Mesendoderm (in vitro differentiated cells): ENCODE measurements around the gene PPP6R3.

ENCODE experiments used
- DNase-seq: peaks from one replicate; pipeline ENCODE4 v3.0.0; 2013
- H2AK5ac ChIP-seq: 2 replicates; pipeline ENCODE4 v1.6.1; 2013; ENCODE audit warnings: low read length, inconsistent platforms
- H2BK120ac ChIP-seq: 2 replicates; pipeline ENCODE4 v1.6.1; 2013; ENCODE audit warnings: low read depth, mild to moderate bottlenecking, low read length, moderate library complexity, mixed read lengths
- H2BK15ac ChIP-seq: replicated peaks from 2 replicates; pipeline ENCODE4 v1.6.1; 2013; ENCODE audit warnings: low read depth, mild to moderate bottlenecking, moderate library complexity
- H2BK5ac ChIP-seq: 2 replicates; pipeline ENCODE4 v1.6.1; 2013; ENCODE audit warnings: low read length, inconsistent platforms
- H3K18ac ChIP-seq: 2 replicates; pipeline ENCODE4 v1.6.1; 2013; ENCODE audit warnings: mild to moderate bottlenecking, low read length, mixed read lengths
- H3K23ac ChIP-seq: one replicate; pipeline ENCODE4 v1.6.1; 2013; ENCODE audit warnings: low read length
- H3K27ac ChIP-seq: 2 replicates; pipeline ENCODE4 v1.5.1; 2013; ENCODE audit warnings: low read depth, mild to moderate bottlenecking, inconsistent platforms, low read length, moderate library complexity
- H3K27me3 ChIP-seq: 2 replicates; pipeline ENCODE4 v1.6.1; 2013; ENCODE audit warnings: low read length, control low read depth, mild to moderate bottlenecking, inconsistent platforms; ENCODE audit not compliant: insufficient read depth, poor library complexity
- H3K36me3 ChIP-seq: 2 replicates; pipeline ENCODE4 v1.6.1; 2013; ENCODE audit warnings: low read length, inconsistent platforms; ENCODE audit not compliant: control insufficient read depth, insufficient read depth
- H3K4ac ChIP-seq: one replicate; pipeline ENCODE4 v1.6.1; 2013; ENCODE audit warnings: low read depth, mild to moderate bottlenecking, low read length, moderate library complexity
- H3K4me1 ChIP-seq: 2 replicates; pipeline ENCODE4 v1.6.1; 2013; ENCODE audit warnings: low read depth, low read length, inconsistent platforms; ENCODE audit not compliant: control insufficient read depth
- H3K4me2 ChIP-seq: 2 replicates; pipeline ENCODE4 v1.6.1; 2013; ENCODE audit warnings: low read length
- H3K4me3 ChIP-seq: 2 replicates; pipeline ENCODE4 v1.5.1; 2013; ENCODE audit warnings: mild to moderate bottlenecking, low read length
- H3K56ac ChIP-seq: one replicate; pipeline ENCODE4 v1.6.1; 2013; ENCODE audit warnings: low read length
- H3K79me1 ChIP-seq: 2 replicates; pipeline ENCODE4 v1.6.1; 2013; ENCODE audit warnings: low read length, inconsistent platforms
- H3K79me2 ChIP-seq: 2 replicates; pipeline ENCODE4 v1.6.1; 2013; ENCODE audit warnings: mild to moderate bottlenecking, low read length; ENCODE audit not compliant: control insufficient read depth, insufficient read depth
- H3K9ac ChIP-seq: 2 replicates; pipeline ENCODE4 v1.6.1; 2013; ENCODE audit warnings: low read length, inconsistent platforms
- H4K5ac ChIP-seq: one replicate; pipeline ENCODE4 v1.6.1; 2013; ENCODE audit warnings: low read length
- H4K8ac ChIP-seq: one replicate; pipeline ENCODE4 v1.6.1; 2013; ENCODE audit warnings: low read depth, mild to moderate bottlenecking, control low read depth, low read length, moderate library complexity
- WGBS: extraction: QIAGEN DNeasy Blood & Tissue Kit; methylation state at CpG from one replicate; pipeline ENCODE4 v1.1.7; 2013; ENCODE audit warnings: low lambda C conversion rate, missing lambda C conversion rate; ENCODE audit not compliant: insufficient coverage; ENCODE audit errors: extremely low coverage; 5-methylcytosine and 5-hydroxymethylcytosine counted together

PPP6R3 gene

DNA sequence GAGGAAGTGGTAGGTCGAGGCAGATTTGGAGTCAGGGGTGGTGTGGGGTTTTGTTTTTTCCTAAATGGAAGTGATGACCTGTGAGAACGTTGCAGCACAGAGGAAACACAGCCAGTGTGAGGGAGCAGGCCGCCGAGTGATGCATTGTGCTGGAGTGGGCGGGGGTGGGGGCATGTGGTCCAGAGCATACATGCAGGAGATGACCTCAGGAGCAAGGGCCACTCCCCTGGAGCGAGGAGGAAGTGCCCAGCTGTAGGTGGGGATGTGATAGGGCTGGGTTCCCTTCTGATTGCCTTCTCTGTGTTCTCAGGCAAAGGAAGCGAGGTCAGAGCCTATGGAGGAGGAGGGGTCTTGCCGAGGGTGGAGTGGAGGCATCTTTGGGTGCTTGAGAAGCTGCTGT, 81.4 kb downstream of the PPP6R3 start:
- H3K18ac ChIP-seq = no peak overlapping the region
- peaks cover 28% of the 10 kb centered on the region for H3K79me2 ChIP-seq
- no peak overlapping the region for H3K4me2 ChIP-seq
- no peak overlapping the region for H3K4ac ChIP-seq
- peak overlapping the region; percentile 27 for H3K56ac ChIP-seq
- peak overlapping the region; percentile 37 for H3K23ac ChIP-seq
- no peak overlapping the region for H3K9ac ChIP-seq
- no peak overlapping the region for H2BK15ac ChIP-seq
- DNase-seq = peak; percentile 42
- H4K5ac ChIP-seq = no peak overlapping the region
- no peak overlapping the region for H2BK120ac ChIP-seq
- H2BK5ac ChIP-seq = no peak overlapping the region
- H3K27ac ChIP-seq = no peak overlapping the region
- no peak overlapping the region for H3K4me3 ChIP-seq
- no peaks in the 10 kb centered on the region for H3K27me3 ChIP-seq
- H3K79me1 ChIP-seq = peaks cover 34% of the 10 kb centered on the region
- WGBS = no CpG with 5 or more reads among the region's 8 CpGs
- H4K8ac ChIP-seq = no peak overlapping the region
- H2AK5ac ChIP-seq = no peak overlapping the region
- peaks cover 23% of the 10 kb centered on the region for H3K4me1 ChIP-seq
- H3K36me3 ChIP-seq = peaks cover 5% of the 10 kb centered on the region

DNA sequence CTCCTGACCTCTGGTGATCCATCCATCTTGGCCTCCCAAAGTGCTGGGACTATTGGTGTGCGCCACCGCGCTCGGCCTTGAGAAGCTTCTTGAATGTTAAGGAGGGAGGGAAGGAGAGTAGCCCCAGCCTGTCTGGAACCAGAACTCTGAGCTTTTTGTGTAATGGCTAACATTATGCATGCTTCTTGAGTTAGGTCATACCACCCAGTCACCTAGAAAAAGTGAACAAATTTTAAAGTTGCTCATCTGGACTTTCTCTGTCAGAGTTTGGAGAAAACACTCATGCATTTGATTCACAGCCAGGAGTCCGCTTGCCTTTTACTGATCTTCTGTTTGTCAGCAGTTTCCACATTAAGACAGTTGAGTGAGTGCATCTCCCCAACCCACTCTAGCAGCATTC, 82.1 kb downstream of the PPP6R3 start:
- H3K36me3 ChIP-seq = peaks cover 7% of the 10 kb centered on the region
- no peak overlapping the region for H3K27ac ChIP-seq

GRCh38 chr11:68543594-68543993, 83.0 kb downstream of the PPP6R3 start:
- no peak overlapping the region for H2BK120ac ChIP-seq
- no CpG with 5 or more reads among the region's 8 CpGs for WGBS
- peaks cover 37% of the 10 kb centered on the region for H3K79me1 ChIP-seq
- DNase-seq = no peak
- no peak overlapping the region for H2AK5ac ChIP-seq
- H3K4me2 ChIP-seq = no peak overlapping the region
- no peak overlapping the region for H3K18ac ChIP-seq
- H3K79me2 ChIP-seq = peaks cover 32% of the 10 kb centered on the region
- H3K56ac ChIP-seq = no peak overlapping the region
- no peak overlapping the region for H3K9ac ChIP-seq
- H3K27me3 ChIP-seq = no peaks in the 10 kb centered on the region
- H3K36me3 ChIP-seq = peaks cover 7% of the 10 kb centered on the region
- H2BK15ac ChIP-seq = no peak overlapping the region
- no peak overlapping the region for H3K4me3 ChIP-seq
- no peak overlapping the region for H3K4ac ChIP-seq
- H3K27ac ChIP-seq = no peak overlapping the region
- H4K5ac ChIP-seq = no peak overlapping the region
- H3K4me1 ChIP-seq = peaks cover 23% of the 10 kb centered on the region
- no peak overlapping the region for H4K8ac ChIP-seq
- H3K23ac ChIP-seq = no peak overlapping the region
- no peak overlapping the region for H2BK5ac ChIP-seq

More for the DNA sequence above, 82.1 kb downstream of the PPP6R3 start:
- H2BK120ac ChIP-seq = no peak overlapping the region
- no peak overlapping the region for H3K56ac ChIP-seq
- H3K4me1 ChIP-seq = peaks cover 23% of the 10 kb centered on the region
- H3K23ac ChIP-seq = no peak overlapping the region
- H3K4ac ChIP-seq = no peak overlapping the region
- H4K8ac ChIP-seq = no peak overlapping the region
- H3K9ac ChIP-seq = no peak overlapping the region
- WGBS = no CpG with 5 or more reads among the region's 5 CpGs
- no peak overlapping the region for H2BK5ac ChIP-seq
- H3K4me3 ChIP-seq = no peak overlapping the region
- no peaks in the 10 kb centered on the region for H3K27me3 ChIP-seq
- no peak overlapping the region for H3K18ac ChIP-seq
- DNase-seq = peak; percentile 78
- no peak overlapping the region for H2AK5ac ChIP-seq
- no peak overlapping the region for H4K5ac ChIP-seq
- no peak overlapping the region for H2BK15ac ChIP-seq
- peaks cover 37% of the 10 kb centered on the region for H3K79me1 ChIP-seq
- peaks cover 30% of the 10 kb centered on the region for H3K79me2 ChIP-seq
- H3K4me2 ChIP-seq = no peak overlapping the region

DNA sequence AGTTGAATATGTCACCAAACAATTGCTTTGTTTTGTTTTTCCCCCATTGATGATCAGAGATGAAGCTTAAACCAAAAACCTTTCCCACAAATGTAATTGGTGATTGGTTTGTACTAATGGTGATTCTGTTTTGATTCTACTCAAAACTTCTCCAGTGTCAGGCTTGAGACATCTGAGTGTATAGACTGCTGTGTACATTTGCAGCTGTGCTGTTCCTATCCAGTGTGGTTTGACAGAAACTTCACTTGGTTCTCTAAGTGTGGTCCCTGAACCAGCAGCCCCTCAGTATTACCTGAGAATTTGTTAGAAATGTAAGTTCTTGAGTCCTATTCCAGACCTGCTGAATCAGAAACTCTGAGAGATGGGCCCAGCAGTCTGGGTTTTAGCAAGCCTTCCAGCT, 84.8 kb downstream of the PPP6R3 start:
- Histone ChIP-seq H3K79me2 (peaks cover 32% of the 10 kb centered on the region), H3K56ac (no peak overlapping the region), H4K5ac (no peak overlapping the region), H2BK5ac (no peak overlapping the region), H3K27ac (no peak overlapping the region), H4K8ac (no peak overlapping the region), H2BK120ac (no peak overlapping the region), H3K9ac (no peak overlapping the region), H3K4me2 (no peak overlapping the region), H3K36me3 (peaks cover 6% of the 10 kb centered on the region), H3K4me1 (peaks cover 16% of the 10 kb centered on the region), H3K79me1 (peaks cover 32% of the 10 kb centered on the region), H3K4ac (no peak overlapping the region), H2BK15ac (no peak overlapping the region), H3K23ac (no peak overlapping the region), H3K4me3 (no peak overlapping the region), H3K18ac (no peak overlapping the region), H2AK5ac (no peak overlapping the region), H3K27me3 (no peaks in the 10 kb centered on the region)
- no peak for DNase-seq

- no peak overlapping the region for H4K5ac ChIP-seq
- H3K79me2 ChIP-seq = peaks cover 32% of the 10 kb centered on the region
- peaks cover 16% of the 10 kb centered on the region for H3K4me1 ChIP-seq
- H3K79me1 ChIP-seq = peaks cover 32% of the 10 kb centered on the region
- no peak overlapping the region for H3K27ac ChIP-seq
- no peak overlapping the region for H2AK5ac ChIP-seq
- H3K4me2 ChIP-seq = no peak overlapping the region
- peak overlapping the region; percentile 39 for H3K23ac ChIP-seq
- H2BK120ac ChIP-seq = no peak overlapping the region
- H4K8ac ChIP-seq = no peak overlapping the region
- H2BK5ac ChIP-seq = no peak overlapping the region
- no peak overlapping the region for H3K4me3 ChIP-seq
- no peak for DNase-seq
- H3K36me3 ChIP-seq = peaks cover 6% of the 10 kb centered on the region
- no peak overlapping the region for H3K4ac ChIP-seq
- WGBS = no CpG with 5 or more reads among the region's 1 CpG
- no peak overlapping the region for H3K56ac ChIP-seq
- no peak overlapping the region for H3K9ac ChIP-seq
- H3K27me3 ChIP-seq = no peaks in the 10 kb centered on the region
- H3K18ac ChIP-seq = no peak overlapping the region
- H2BK15ac ChIP-seq = no peak overlapping the region
Measured at GRCh38 chr11:68545796-68546195, 85.2 kb downstream of the PPP6R3 start.

- Histone ChIP-seq H3K27ac (no peak overlapping the region), H3K4me3 (no peak overlapping the region), H3K79me2 (peaks cover 26% of the 10 kb centered on the region), H3K23ac (no peak overlapping the region), H3K4ac (no peak overlapping the region), H2BK5ac (no peak overlapping the region), H3K4me1 (peaks cover 10% of the 10 kb centered on the region), H2BK120ac (no peak overlapping the region), H3K79me1 (peaks cover 27% of the 10 kb centered on the region), H3K18ac (no peak overlapping the region), H3K9ac (no peak overlapping the region), H2AK5ac (no peak overlapping the region), H3K36me3 (peaks cover 4% of the 10 kb centered on the region), H3K4me2 (no peak overlapping the region), H2BK15ac (no peak overlapping the region), H3K56ac (no peak overlapping the region), H4K8ac (no peak overlapping the region), H3K27me3 (no peaks in the 10 kb centered on the region), H4K5ac (no peak overlapping the region)
- no CpG with 5 or more reads among the region's 4 CpGs for WGBS
- DNase-seq = peak; percentile 28
Measured at GRCh38 chr11:68546555-68546954, 86.0 kb downstream of the PPP6R3 start.
